B cell (primary cell): ENCODE results near the gene LRRC74A. TPM values are rescaled to one million over a fixed set of nuclear protein-coding genes. Genes with fewer than 3 reads are reported as not detected.

Experiments
- ATAC-seq: fragments of 200-7000 bp; cut with Tn5 transposase; one replicate; pipeline ENCODE4 v1.10.0; 2021; ENCODE audit warnings: low read depth, mild to moderate bottlenecking, moderate number of reproducible peaks, moderate library complexity
- CTCF ChIA-PET: fragments of 350-600 bp; sonication (Branson Sonifier 250); formaldehyde crosslinking; loops from one replicate; lab custom pipeline; 2021; ENCODE audit warnings: antibody characterized with exemption, inconsistent platforms; lab: Charles Lee
- POLR2A ChIA-PET: fragments of 350-600 bp; sonication (Branson Sonifier 250); formaldehyde crosslinking; loops from one replicate; lab custom pipeline; 2021; ENCODE audit warnings: antibody characterized with exemption; lab: Charles Lee
- DNase-seq: peaks from one replicate; pipeline ENCODE4 v3.0.0; 2013
- H2AFZ ChIP-seq: 2 replicates; pipeline ENCODE4 v1.6.1; 2012; ENCODE audit warnings: mild to moderate bottlenecking, low read depth, low read length; ENCODE audit not compliant: insufficient read depth, poor library complexity, severe bottlenecking
- H3K27ac ChIP-seq, 2 donors: 1 replicate in 1 of 2; 2 replicates in 1 of 2; pipeline ENCODE4 v1.5.1; 2012 to 2013; ENCODE audit warnings: low read length in 2 of 2, mild to moderate bottlenecking in 2 of 2, moderate library complexity in 1 of 2
- H3K27me3 ChIP-seq, 4 experiments: fragments of 200-600 bp in 1 of 4; sonication (generic) in 1 of 4; replicated peaks in 1 of 4; 1 replicate in 2 of 4; 2 replicates in 2 of 4; pipeline versions ENCODE4 v1.6.1 to v1.7.0; 2013 to 2016; ENCODE audit warnings: low read length in 3 of 4, mild to moderate bottlenecking in 2 of 4, mixed read lengths in 1 of 4, moderate library complexity in 1 of 4; ENCODE audit not compliant: insufficient read depth in 4 of 4, control insufficient read depth in 3 of 4; ENCODE audit errors: control extremely low read depth in 1 of 4
- H3K36me3 ChIP-seq, 2 experiments: replicated peaks in 1 of 2; 1 replicate in 1 of 2; 2 replicates in 1 of 2; pipeline versions ENCODE4 v1.6.1 to v1.7.1; 2013; ENCODE audit warnings: low read length in 1 of 2; ENCODE audit not compliant: insufficient read depth in 2 of 2, control insufficient read depth in 1 of 2; ENCODE audit errors: control extremely low read depth in 1 of 2, extremely low read depth in 1 of 2
- H3K4me1 ChIP-seq, 2 donors: fragments of 200-600 bp in 1 of 2; sonication (generic) in 1 of 2; 1 replicate in 1 of 2; 2 replicates in 1 of 2; pipeline versions ENCODE4 v1.5.1 to v1.6.1; 2013 to 2017; ENCODE audit warnings: low read length in 2 of 2; ENCODE audit not compliant: control insufficient read depth in 2 of 2, insufficient read depth in 2 of 2
- H3K4me2 ChIP-seq: replicated peaks from 2 replicates; pipeline ENCODE3; 2012; ENCODE audit warnings: mild to moderate bottlenecking, low read depth, low read length; ENCODE audit not compliant: poor library complexity, severe bottlenecking
- H3K4me3 ChIP-seq, 5 experiments: fragments of 200-600 bp in 1 of 5; sonication (generic) in 1 of 5; 1 replicate in 3 of 5; 2 replicates in 2 of 5; pipeline versions ENCODE4 v1.5.1 to v1.7.0; 2011 to 2016; ENCODE audit warnings: low read length in 4 of 5, mild to moderate bottlenecking in 4 of 5, low read depth in 2 of 5, control low read depth in 1 of 5, moderate library complexity in 1 of 5; ENCODE audit not compliant: insufficient read depth in 1 of 5; ENCODE audit errors: control extremely low read depth in 1 of 5, extremely low read depth in 1 of 5
- H3K79me2 ChIP-seq: fragments of 200-600 bp; sonication (generic); one replicate; pipeline ENCODE4 v1.6.0; 2016; ENCODE audit warnings: low read length; ENCODE audit not compliant: control insufficient read depth, insufficient read depth
- H3K9ac ChIP-seq: fragments of 200-600 bp; sonication (generic); 2 replicates; pipeline ENCODE4 v1.6.1; 2017; ENCODE audit warnings: mild to moderate bottlenecking, low read length, moderate library complexity
- H3K9me3 ChIP-seq, 3 donors: one replicate each; pipeline versions ENCODE4 v1.6.1 to v1.7.1; 2013; ENCODE audit warnings: low read length in 2 of 3; ENCODE audit not compliant: control insufficient read depth in 2 of 3, insufficient read depth in 1 of 3; ENCODE audit errors: control extremely low read depth in 1 of 3
- H4K20me1 ChIP-seq: 2 replicates; pipeline ENCODE4 v1.6.0; 2012; ENCODE audit warnings: mild to moderate bottlenecking, low read length; ENCODE audit not compliant: insufficient read depth, control insufficient read depth, poor library complexity, severe bottlenecking
- H3K27ac Mint-ChIP-seq: one replicate; pipeline ENCODE4 v1.8.0; 2021; ENCODE audit warnings: mixed read lengths
- H3K27me3 Mint-ChIP-seq: one replicate; pipeline ENCODE4 v1.8.0; 2021; ENCODE audit warnings: mixed read lengths
- H3K4me1 Mint-ChIP-seq: one replicate; pipeline ENCODE4 v1.8.0; 2021; ENCODE audit warnings: mixed read lengths
- H3K4me3 Mint-ChIP-seq: one replicate; pipeline ENCODE4 v1.8.0; 2021; ENCODE audit warnings: mixed read lengths
- H3K9me3 Mint-ChIP-seq: one replicate; pipeline ENCODE4 v1.8.0; 2022; ENCODE audit warnings: mixed read lengths; ENCODE audit not compliant: insufficient read depth
- EZH2 ChIP-seq: IDR thresholded peaks from 2 replicates; pipeline ENCODE4 v1.6.1; 2012; ENCODE audit warnings: borderline replicate concordance, low read depth, mild to moderate bottlenecking, moderate library complexity, low read length; ENCODE audit not compliant: insufficient read depth, poor library complexity, severe bottlenecking
- WGBS: methylation state at CpG from one replicate; pipeline ENCODE4 v1.1.5; 2013; ENCODE audit warnings: missing lambda C conversion rate; ENCODE audit not compliant: insufficient coverage; 5-methylcytosine and 5-hydroxymethylcytosine counted together
- intact Hi-C: fragments of 100-400 bp; cut with micrococcal nuclease; formaldehyde crosslinking; loops from one replicate; pipeline ENCODE4 v1.10.0; 2022
- polyA plus RNA-seq: library from polyadenylated mRNA; depleted of rRNA; stranded (reverse); fragments of >200 nt; gene quantifications from 2 replicates; pipeline ENCODE4 v1.2.3, GENCODE V29; 2012
- total RNA-seq, 2 donors: library from RNA; stranded (reverse); fragments of 120-200 nt in 1 of 2; gene quantifications; 1 replicate in 1 of 2; 2 replicates in 1 of 2; pipeline versions ENCODE4 v1.2.3 to v1.2.4, GENCODE V29; 2013 to 2022
- TF ChIP-seq, protein P1 (sequence below): fragments of 200-600 bp; IDR thresholded peaks from one replicate; pipeline ENCODE4 v1.8.0; 2022; ENCODE audit warnings: antibody characterized with exemption, mild to moderate bottlenecking

The LRRC74A gene
- total and polyA plus RNA-seq, 2 donors (not counting 1 experiment from before 2014, with no cell fraction given): not detected

DNA sequence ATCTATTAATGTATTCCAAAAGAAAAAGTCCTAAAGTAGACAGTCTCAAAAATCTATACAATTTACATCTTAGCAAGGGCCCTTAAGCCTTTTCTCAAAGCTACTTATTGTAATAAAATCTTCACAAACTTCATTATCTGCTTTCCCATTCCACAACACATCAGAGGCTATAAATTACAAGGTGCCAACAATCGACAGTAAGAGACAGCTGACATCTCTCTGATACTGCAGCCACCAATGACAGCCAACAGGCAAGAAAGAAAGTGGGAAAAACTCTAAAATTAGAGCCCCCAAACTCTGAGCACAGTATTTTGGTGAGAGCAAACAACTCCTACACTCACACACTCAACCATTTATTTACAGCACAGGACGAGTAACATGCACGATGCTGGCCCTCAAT is 15.7 kb upstream of the LRRC74A start:
- POLR2A ChIA-PET: no interaction called here
- peak overlapping the region; percentile 90 for H3K4me3 Mint-ChIP-seq
- no peaks in the 10 kb centered on the region for H3K27me3 Mint-ChIP-seq
- Histone ChIP-seq H4K20me1 (peaks cover 10% of the 10 kb centered on the region), H3K27ac (no peak overlapping the region), H3K27me3 (no peaks in the 10 kb centered on the region), H3K9ac (no peak overlapping the region), H3K79me2 (peaks cover 27% of the 10 kb centered on the region), H2AFZ (peak overlapping the region; percentile 59), H3K4me2 (peak overlapping the region; percentile 87), H3K36me3 (peaks cover 2 to 31% of the 10 kb centered on the region in 2 experiments), H3K4me1 (peaks cover 20 to 25% of the 10 kb centered on the region in 2 donors), H3K9me3 (no peaks in the 10 kb centered on the region), H3K4me3 (no peak overlapping the region)
- peaks cover 28% of the 10 kb centered on the region for H3K4me1 Mint-ChIP-seq
- TF ChIP-seq, protein P1, sequence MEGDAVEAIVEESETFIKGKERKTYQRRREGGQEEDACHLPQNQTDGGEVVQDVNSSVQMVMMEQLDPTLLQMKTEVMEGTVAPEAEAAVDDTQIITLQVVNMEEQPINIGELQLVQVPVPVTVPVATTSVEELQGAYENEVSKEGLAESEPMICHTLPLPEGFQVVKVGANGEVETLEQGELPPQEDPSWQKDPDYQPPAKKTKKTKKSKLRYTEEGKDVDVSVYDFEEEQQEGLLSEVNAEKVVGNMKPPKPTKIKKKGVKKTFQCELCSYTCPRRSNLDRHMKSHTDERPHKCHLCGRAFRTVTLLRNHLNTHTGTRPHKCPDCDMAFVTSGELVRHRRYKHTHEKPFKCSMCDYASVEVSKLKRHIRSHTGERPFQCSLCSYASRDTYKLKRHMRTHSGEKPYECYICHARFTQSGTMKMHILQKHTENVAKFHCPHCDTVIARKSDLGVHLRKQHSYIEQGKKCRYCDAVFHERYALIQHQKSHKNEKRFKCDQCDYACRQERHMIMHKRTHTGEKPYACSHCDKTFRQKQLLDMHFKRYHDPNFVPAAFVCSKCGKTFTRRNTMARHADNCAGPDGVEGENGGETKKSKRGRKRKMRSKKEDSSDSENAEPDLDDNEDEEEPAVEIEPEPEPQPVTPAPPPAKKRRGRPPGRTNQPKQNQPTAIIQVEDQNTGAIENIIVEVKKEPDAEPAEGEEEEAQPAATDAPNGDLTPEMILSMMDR: no peak
- no peak for TF ChIP-seq EZH2
- ATAC-seq (no peak), DNase-seq (no peak)
- H3K9me3 Mint-ChIP-seq: no peaks in the 10 kb centered on the region
- intact Hi-C loops: loop anchor here (5.0 to 10.0 kb wide), 3 partner anchors 48 to 804 kb away; partner anchors contain the start of genes SPTLC2 and VASH1
- no peak overlapping the region for H3K27ac Mint-ChIP-seq
- WGBS: no CpG with 5 or more reads among the region's 3 CpGs
- CTCF ChIA-PET: interaction anchor here (0.6 to 3.4 kb wide), 4 partner anchors 26 to 1673 kb away, joined by 5 to 26 read pairs (median 9); no protein-coding TSS in a partner anchor

DNA sequence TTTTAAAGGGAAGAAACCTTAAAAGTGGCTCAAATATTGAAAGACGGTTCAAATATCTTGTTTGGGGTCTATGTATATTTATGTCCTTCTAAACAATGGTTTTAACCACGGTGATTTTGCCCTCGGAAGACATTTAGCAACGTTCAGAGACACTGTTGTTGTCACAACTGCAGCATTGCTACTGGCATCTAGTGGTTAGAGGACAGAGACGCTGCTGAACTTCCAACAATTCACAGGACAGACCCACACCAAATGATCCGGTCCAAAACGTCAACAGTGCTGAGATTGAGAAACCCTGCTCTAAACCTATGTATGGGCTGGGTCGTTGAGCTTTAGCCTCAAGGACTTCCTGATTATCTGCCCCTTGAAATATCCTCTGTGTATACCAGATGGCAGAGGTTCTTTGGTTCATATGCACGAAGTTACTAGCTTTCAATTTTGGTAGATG is 15.2 kb upstream of the LRRC74A start:
- peak overlapping the region; percentile 90 for H3K4me3 Mint-ChIP-seq
- no peaks in the 10 kb centered on the region for H3K9me3 Mint-ChIP-seq
- ATAC-seq (no peak), DNase-seq (peak; percentile 36)
- peaks cover 2 to 29% of the 10 kb centered on the region in 2 experiments for H3K36me3 ChIP-seq
- POLR2A ChIA-PET: interaction anchor here (0.7 kb wide), 1 partner anchor 1799 kb away, joined by 3 read pairs; no protein-coding TSS in a partner anchor
- CTCF ChIA-PET: interaction anchor here (0.6 to 3.4 kb wide), 5 partner anchors 26 to 1674 kb away, joined by 3 to 26 read pairs (median 6); no protein-coding TSS in a partner anchor
- H3K4me2 ChIP-seq: peak overlapping the region; percentile 87
- H3K79me2 ChIP-seq: peaks cover 27% of the 10 kb centered on the region
- TF ChIP-seq, protein P1: no peak
- TF ChIP-seq EZH2: no peak
- H3K27ac Mint-ChIP-seq: peak overlapping the region; percentile 75
- peaks cover 28% of the 10 kb centered on the region for H3K4me1 Mint-ChIP-seq
- H3K27ac ChIP-seq: peak overlapping the region in 1 of 2 donors; percentile 26
- H3K4me1 ChIP-seq: peaks cover 20 to 25% of the 10 kb centered on the region in 2 donors
- intact Hi-C loops: loop anchor here (5.0 to 10.0 kb wide), 3 partner anchors 49 to 804 kb away; partner anchors contain the start of genes SPTLC2 and VASH1
- peak overlapping the region; percentile 28 for H3K9ac ChIP-seq
- peak overlapping the region in 2 of 5 experiments; percentile 6 to 16 for H3K4me3 ChIP-seq
- no peaks in the 10 kb centered on the region for H3K27me3 Mint-ChIP-seq
- H3K27me3 ChIP-seq: no peaks in the 10 kb centered on the region
- no peaks in the 10 kb centered on the region for H3K9me3 ChIP-seq
- 6% methylated on average over 6 of the region's 9 CpGs for WGBS
- H4K20me1 ChIP-seq: peaks cover 10% of the 10 kb centered on the region
- H2AFZ ChIP-seq: peak overlapping the region; percentile 59
